HG03558 (cell line): ENCODE data around the gene RAB11FIP5.

Source experiments
- ATAC-seq: cut with Tn5 transposase; IDR thresholded peaks from one replicate; pipeline ENCODE4 v1.9.1; 2021; ENCODE audit warnings: moderate number of reproducible peaks; ENCODE audit not compliant: unreplicated experiment; ENCODE audit errors: extremely low read depth

Gene RAB11FIP5

DNA sequence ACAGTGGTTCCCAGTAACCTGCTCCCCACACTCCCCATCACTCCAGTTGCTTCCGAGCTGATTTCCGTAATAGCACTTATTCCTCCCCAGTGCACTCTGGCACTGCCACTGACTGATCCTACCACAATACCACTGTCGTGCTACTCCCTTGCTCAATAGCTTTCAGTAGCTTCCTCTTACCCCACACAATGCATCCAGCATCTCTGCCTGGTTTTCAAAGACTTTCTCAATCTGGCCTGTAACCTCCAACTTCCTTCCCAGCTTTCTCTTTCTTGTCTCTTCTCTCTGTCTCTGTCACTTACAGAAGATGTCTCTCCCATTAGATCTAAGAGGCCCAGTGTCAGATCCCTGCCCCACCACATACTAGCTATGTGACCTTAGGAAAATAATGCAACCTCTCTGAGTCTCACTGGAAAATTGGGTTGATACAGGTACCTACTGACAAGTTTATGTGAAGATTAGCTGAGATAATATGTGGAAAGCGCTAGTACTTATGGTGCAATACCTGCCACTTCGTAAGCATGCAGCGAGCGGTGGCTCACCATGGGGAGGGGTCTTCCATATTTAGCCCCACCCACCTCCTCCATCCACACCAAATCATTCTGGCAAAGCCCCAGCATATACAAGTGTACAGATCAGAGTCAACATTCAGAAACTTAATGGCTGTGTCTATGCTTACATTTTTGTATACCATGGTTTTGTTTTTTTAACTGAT is 77.9 kb downstream of the RAB11FIP5 start:
- no peak for ATAC-seq

DNA sequence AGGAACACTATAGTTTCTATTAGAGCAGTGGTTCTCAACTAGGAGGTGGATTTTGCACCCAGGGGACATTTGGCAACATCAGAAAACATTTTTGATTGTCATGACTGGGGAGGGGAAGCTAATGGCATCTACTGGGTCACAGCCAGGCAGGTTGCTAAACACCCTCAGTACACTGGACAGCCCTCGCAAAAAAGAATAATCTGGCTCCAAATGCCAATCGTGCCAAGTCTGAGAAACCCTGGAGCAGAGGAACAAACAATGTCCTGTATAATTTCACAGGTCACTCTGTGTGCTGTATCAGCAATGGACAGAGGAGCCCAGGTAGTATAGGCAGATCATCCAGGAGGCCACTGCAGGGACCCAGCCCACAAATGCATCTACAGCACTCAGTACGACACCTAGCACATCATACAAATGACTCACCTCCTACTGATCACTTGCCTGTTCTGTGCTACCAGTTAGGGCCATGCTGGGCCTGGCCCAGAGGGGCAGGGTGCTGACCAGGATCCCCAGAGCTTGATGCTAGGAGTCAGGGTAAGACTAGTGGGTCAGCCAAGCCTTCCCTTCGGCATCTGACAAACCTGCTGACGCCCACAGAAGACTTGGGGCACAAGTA is 78.9 kb downstream of the RAB11FIP5 start:
- ATAC-seq: no peak

DNA sequence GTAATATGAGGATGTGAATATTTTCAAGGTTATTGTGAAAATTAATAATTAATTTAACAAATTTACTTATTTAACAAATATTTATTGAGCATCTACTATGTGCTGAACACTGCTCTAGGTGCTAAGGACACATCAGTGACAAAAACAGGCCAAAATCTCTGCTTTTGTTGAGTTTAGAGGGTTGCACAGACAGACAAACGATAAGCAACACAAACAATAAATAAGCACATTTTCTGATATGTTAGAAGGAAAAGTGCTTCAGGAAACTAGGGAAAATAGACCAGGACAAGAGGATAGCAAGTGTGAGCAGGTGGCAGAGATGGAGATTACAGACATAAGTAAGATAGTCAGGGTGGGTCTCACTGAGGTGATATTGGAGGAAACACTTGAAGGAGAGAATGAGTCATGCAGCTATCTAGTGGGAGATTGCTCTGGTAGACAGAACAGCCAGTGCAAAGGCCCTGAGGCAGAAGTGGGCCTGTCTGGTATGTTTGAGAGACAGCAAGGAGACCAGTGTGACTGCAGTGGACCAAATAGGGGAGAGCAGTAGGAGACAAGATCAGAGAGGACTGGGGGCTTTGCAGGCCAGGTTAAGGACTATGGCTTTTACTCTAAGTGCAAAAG is 79.5 kb downstream of the RAB11FIP5 start:
- ATAC-seq: no peak

DNA sequence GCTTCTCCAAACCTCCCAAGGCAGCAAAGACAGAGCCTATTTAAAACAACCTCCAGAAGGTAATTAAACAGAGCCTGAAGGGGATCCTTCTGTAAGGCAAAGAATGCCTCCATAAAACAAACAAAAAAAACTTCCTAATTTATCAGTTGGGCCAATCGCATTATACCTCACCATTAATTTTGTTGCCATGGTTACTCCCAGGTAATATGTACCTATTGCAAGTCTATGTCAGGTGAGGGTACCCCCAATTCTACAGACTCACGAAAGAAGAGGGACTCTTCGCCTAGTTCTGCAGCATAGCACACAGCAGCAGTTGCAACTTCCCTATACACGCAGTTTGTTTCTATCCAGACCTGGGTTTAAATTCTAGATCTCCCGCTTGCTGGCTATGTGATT is 80.0 kb downstream of the RAB11FIP5 start:
- no peak for ATAC-seq

DNA sequence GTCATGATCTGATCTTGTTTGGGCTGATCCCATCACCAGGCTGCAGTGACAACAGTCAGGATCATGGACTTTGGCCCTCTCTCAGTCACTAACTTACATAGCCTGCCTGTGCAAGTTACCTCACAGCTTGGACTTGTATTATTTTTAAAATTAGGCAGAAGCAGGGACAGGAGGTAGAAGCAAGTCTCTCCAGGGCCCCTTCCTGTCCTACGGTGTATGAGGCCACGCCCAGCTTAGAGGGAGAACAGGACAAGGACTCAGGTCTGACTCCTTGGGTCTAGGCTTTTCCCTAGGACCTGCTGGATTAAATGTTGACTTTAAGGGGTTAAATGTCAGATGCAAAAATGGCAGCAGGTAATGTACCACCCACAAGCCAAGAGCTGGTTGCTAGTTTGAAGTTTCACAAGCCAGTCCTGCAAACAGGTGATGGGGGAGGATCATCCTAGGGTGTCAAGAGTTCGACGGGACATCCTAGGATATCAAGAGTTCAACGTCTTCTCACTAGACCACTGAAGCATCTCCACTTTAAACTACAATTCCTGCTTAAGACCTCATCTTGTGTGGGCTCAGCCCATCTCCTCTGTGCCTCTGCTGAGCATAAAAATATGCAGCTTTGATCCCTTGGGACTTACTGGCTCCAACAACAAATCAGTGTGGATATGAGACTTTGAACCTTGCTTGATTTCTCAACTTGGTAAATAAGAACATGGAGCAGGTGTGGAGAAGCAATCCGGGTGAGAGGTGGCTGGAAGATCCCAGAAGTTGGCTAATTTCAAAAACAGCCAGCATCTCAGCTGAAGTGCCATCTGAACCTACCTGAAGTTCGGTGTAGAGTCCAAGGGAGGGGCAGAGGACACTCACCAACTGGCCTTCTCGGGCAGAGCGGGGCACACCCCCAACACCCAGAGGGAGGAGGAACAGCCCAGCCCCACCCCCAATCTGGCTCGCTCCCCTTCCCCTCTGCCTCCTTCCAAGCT is 80.7 kb downstream of the RAB11FIP5 start:
- ATAC-seq: no peak

DNA sequence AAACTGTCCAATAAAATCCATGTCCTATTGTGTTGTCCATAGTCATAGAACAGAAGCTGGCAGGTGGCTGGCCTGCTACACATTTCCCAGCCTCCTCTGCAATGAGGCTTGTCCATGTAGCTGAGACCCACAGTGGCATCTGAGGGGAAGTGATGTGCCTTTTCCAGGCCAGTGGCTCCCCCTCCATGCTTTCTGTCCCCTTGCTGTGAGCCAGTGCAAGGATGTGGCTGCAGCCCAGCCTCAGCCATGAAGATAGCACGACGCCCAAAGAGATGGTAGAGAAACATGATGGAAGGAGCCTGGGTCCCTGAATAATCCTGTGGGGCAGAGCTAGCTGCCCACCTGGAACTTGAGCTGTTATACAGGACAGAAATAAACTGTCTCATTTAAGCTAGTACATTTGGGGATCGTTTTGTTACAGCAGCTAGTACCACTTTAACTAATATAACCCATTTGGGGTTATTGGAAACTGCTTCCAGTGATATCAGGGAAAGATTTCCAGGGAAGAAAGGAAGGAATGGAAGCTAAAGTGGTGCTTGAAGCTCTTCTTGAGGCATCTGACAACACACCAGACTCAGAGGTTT is 81.6 kb downstream of the RAB11FIP5 start:
- no peak for ATAC-seq

DNA sequence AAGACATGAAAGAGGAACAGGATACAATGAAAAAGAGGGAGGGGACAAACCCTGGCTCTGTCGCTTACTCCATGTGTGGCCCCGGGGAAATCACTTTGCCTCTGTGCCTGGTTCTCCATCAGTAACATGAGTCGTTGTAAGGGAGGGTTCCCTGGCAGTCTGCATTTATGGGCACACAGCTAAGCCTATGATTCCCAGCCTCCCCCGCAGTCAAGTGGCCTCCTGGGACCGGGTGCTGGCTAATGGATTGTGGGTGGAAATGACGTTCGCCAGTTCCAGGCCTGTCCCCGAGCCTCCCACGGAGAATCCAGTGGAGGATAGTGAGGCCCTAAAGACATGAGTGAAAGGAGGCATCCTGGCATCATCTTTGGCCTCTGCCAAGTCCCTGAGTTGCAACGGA is 83.9 kb downstream of the RAB11FIP5 start:
- ATAC-seq: no peak

DNA sequence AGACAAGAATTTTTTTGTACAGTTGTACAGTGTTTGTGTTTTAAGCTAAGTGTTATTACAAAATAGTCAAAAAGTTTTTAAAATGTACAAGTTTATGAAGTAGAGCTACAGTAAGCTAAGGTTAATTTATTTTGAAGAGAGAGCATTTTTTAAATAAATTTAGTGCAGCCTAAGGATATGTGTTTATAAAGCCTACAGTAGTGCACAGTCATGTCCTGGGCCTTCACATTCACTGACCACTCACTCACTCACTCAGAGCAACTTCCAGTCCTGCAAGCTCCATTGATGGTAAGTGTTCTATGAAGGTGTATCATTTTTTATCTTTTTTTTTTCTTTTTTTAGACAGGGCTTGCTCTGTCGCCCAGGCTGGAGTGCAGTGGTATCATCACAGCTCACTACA is 85.4 kb downstream of the RAB11FIP5 start:
- ATAC-seq: no peak

DNA sequence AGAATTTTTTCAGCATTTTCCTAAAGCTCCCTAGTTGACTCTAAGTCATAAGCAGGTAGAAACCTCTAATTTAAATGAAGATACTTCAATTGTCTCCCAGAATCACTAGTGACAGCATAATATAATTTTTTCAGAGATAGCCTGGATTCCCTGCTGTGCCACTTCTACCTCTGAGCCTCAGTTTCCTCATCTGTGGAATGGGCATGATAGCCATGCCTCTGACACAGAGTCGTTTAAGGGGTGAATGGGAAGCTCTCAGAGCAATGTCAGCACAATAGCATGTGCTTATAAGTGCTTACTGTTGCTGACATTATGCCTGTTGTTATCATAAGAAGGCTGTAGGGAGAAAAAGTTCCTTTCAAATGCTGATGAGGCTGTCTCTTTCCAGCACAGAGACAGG is 89.3 kb downstream of the RAB11FIP5 start:
- no peak for ATAC-seq
